SK-N-SH (cell line): ENCODE data around the gene MYH6. TPM values are rescaled to one million over a fixed set of nuclear protein-coding genes. Genes with fewer than 3 reads are reported as not detected.

ENCODE experiments used
- CTCF ChIA-PET: fragments of 300-600, 350-600 bp; formaldehyde crosslinking; extraction: SDS; loops from one replicate; lab custom pipeline; 2021; lab: Yijun Ruan, JAX
- POLR2A ChIA-PET: fragments of 350-600 bp; sonication (Branson Sonifier 250); formaldehyde crosslinking; extraction: SDS; loops from one replicate; lab custom pipeline; 2020; ENCODE audit warnings: antibody characterized with exemption, inconsistent platforms; lab: Yijun Ruan, JAX
- DNase-seq: peaks from one replicate; pipeline ENCODE4 v3.0.0; 2012
- H2AFZ ChIP-seq: fragments of 200-600 bp; sonication (generic); 2 replicates; pipeline ENCODE4 v1.8.1; 2016; ENCODE audit warnings: antibody characterized with exemption, mild to moderate bottlenecking, low read depth
- H3F3A ChIP-seq: fragments of 200-600 bp; sonication (generic); replicated peaks from 2 replicates; pipeline ENCODE3; 2016; ENCODE audit warnings: antibody characterized with exemption, mild to moderate bottlenecking; ENCODE audit not compliant: insufficient read depth
- H3K27ac ChIP-seq, 2 experiments: fragments of 200-500 bp in 1 of 2; fragments of 200-600 bp in 1 of 2; sonication (Bioruptor generic) in 1 of 2; sonication (generic), shearing (Covaris generic) in 1 of 2; 2 replicates each; pipeline versions ENCODE4 v1.5.1 to v1.6.1; 2014 to 2016; ENCODE audit warnings: low read depth in 2 of 2, inconsistent platforms in 1 of 2, low read length in 1 of 2, mild to moderate bottlenecking in 1 of 2, mixed read lengths in 1 of 2
- H3K27me3 ChIP-seq: fragments of 200-600 bp; sonication (generic), shearing (Covaris generic); 2 replicates; pipeline ENCODE4 v1.6.1; 2016; ENCODE audit warnings: mixed run types; ENCODE audit not compliant: insufficient read depth
- H3K36me3 ChIP-seq, 2 experiments: fragments of 200-500 bp in 1 of 2; fragments of 200-600 bp in 1 of 2; sonication (Bioruptor generic) in 1 of 2; sonication (generic) in 1 of 2; replicated peaks in 1 of 2; 2 replicates each; pipeline versions ENCODE3 to v1.5.1; 2014 to 2016; ENCODE audit warnings: low read length in 1 of 2, mild to moderate bottlenecking in 1 of 2; ENCODE audit not compliant: insufficient read depth in 2 of 2, control insufficient read depth in 1 of 2
- H3K4me1 ChIP-seq, 2 experiments: fragments of 200-500 bp in 1 of 2; fragments of 200-600 bp in 1 of 2; sonication (Bioruptor generic) in 1 of 2; sonication (generic), shearing (Covaris generic) in 1 of 2; 2 replicates each; pipeline versions ENCODE4 v1.5.1 to v1.6.1; 2014 to 2016; ENCODE audit warnings: low read depth in 1 of 2, low read length in 1 of 2, mixed run types in 1 of 2; ENCODE audit not compliant: insufficient read depth in 2 of 2, control insufficient read depth in 1 of 2
- H3K4me2 ChIP-seq: fragments of 200-600 bp; sonication (generic), shearing (Covaris generic); 2 replicates; pipeline ENCODE4 v1.6.1; 2017; ENCODE audit warnings: mixed run types
- H3K4me3 ChIP-seq, 2 experiments: fragments of 200-500 bp in 1 of 2; fragments of 200-600 bp in 1 of 2; sonication (Bioruptor generic) in 1 of 2; sonication (generic), shearing (Covaris generic) in 1 of 2; 2 replicates each; pipeline versions ENCODE4 v1.5.1 to v1.8.1; 2014 to 2016; ENCODE audit warnings: low read depth in 2 of 2, inconsistent platforms in 1 of 2, low read length in 1 of 2, mild to moderate bottlenecking in 1 of 2, mixed read lengths in 1 of 2, moderate library complexity in 1 of 2
- H3K79me2 ChIP-seq: fragments of 200-600 bp; sonication (generic); 2 replicates; pipeline ENCODE4 v1.8.1; 2017; ENCODE audit warnings: mild to moderate bottlenecking; ENCODE audit not compliant: insufficient read depth
- H3K9ac ChIP-seq: fragments of 200-600 bp; sonication (generic); 2 replicates; pipeline ENCODE4 v1.6.1; 2017; ENCODE audit warnings: mixed run types
- H3K9me2 ChIP-seq: fragments of 200-600 bp; sonication (generic); 2 replicates; pipeline ENCODE4 v1.6.1; 2017; ENCODE audit warnings: mixed run types
- H3K9me3 ChIP-seq: fragments of 200-600 bp; sonication (generic); 2 replicates; pipeline ENCODE4 v1.6.1; 2017; ENCODE audit warnings: mixed run types, mild to moderate bottlenecking, moderate library complexity
- H4K20me1 ChIP-seq: fragments of 200-600 bp; sonication (generic); 2 replicates; pipeline ENCODE4 v1.6.1; 2017; ENCODE audit warnings: mild to moderate bottlenecking, mixed run types; ENCODE audit not compliant: insufficient read depth
- CHD2 ChIP-seq: fragments of 150-350 bp; IDR thresholded peaks from 2 replicates; pipeline ENCODE4 v1.6.1; 2018; ENCODE audit warnings: low read length; ENCODE audit not compliant: partially characterized antibody
- ELF1 ChIP-seq: IDR thresholded peaks from 2 replicates; pipeline ENCODE4 v1.4.0; 2012
- EP300 ChIP-seq, 2 experiments: IDR thresholded peaks; 2 replicates each; pipeline versions ENCODE4 v1.4.0 to v1.6.1; 2012; ENCODE audit warnings: borderline replicate concordance in 1 of 2, low read depth in 1 of 2, low read length in 1 of 2
- EZH2phosphoT487 ChIP-seq: fragments of 200-600 bp; sonication (generic); IDR thresholded peaks from 2 replicates; pipeline ENCODE4 v1.6.1; 2017; ENCODE audit warnings: low read depth, mixed run types, mild to moderate bottlenecking, antibody characterized with exemption, moderate library complexity, borderline replicate concordance
- FOSL2 ChIP-seq: IDR thresholded peaks from 2 replicates; pipeline ENCODE4 v1.4.0; 2012; ENCODE audit warnings: low read depth, mild to moderate bottlenecking, moderate library complexity, borderline replicate concordance
- FOXJ3 ChIP-seq: sonication (generic); formaldehyde crosslinking; IDR thresholded peaks from 2 replicates; pipeline ENCODE4 v1.5.1; 2020; ENCODE audit warnings: mild to moderate bottlenecking, missing genetic modification reagents
- GABPA ChIP-seq: IDR thresholded peaks from 2 replicates; pipeline ENCODE4 v1.4.0; 2012; ENCODE audit warnings: low read depth, mild to moderate bottlenecking
- GATA2 ChIP-seq: sonication (generic); formaldehyde crosslinking; IDR thresholded peaks from 2 replicates; pipeline ENCODE4 v1.5.0; 2020; ENCODE audit warnings: mild to moderate bottlenecking, missing genetic modification reagents
- JUND ChIP-seq: IDR thresholded peaks from 2 replicates; pipeline ENCODE4 v1.4.0; 2012
- MEF2A ChIP-seq: IDR thresholded peaks from 2 replicates; pipeline ENCODE4 v1.4.0; 2012; ENCODE audit warnings: low read depth, borderline replicate concordance
- NRF1 ChIP-seq: IDR thresholded peaks from 2 replicates; pipeline ENCODE4 v1.6.1; 2012; ENCODE audit warnings: low read depth, mild to moderate bottlenecking, low read length
- RCOR1 ChIP-seq: fragments of 150-350 bp; IDR thresholded peaks from 2 replicates; pipeline ENCODE4 v1.6.1; 2017; ENCODE audit warnings: antibody characterized with exemption, low read length
- RXRA ChIP-seq: IDR thresholded peaks from 2 replicates; pipeline ENCODE4 v1.4.0; 2012; ENCODE audit warnings: low read depth, mild to moderate bottlenecking, borderline replicate concordance
- TCF12 ChIP-seq: IDR thresholded peaks from 2 replicates; pipeline ENCODE4 v1.4.0; 2012
- TEAD4 ChIP-seq: IDR thresholded peaks from 2 replicates; pipeline ENCODE4 v1.4.0; 2012; ENCODE audit warnings: mild to moderate bottlenecking, borderline replicate concordance; ENCODE audit not compliant: insufficient read depth
- YY1 ChIP-seq: IDR thresholded peaks from 2 replicates; pipeline ENCODE4 v1.4.0; 2012; ENCODE audit warnings: low read depth, mild to moderate bottlenecking
- WGBS: methylation state at CpG from one replicate; pipeline ENCODE4 v1.1.6; 2017; ENCODE audit warnings: low lambda C conversion rate; 5-methylcytosine and 5-hydroxymethylcytosine counted together
- polyA plus RNA-seq, 3 experiments: library from polyadenylated mRNA; depleted of rRNA; stranded (reverse); fragments of >200 nt; gene quantifications; 2 replicates each; pipeline ENCODE4 v1.2.3, GENCODE V29; 2012
- TF ChIP-seq, protein P1 (sequence below): IDR thresholded peaks from 2 replicates; pipeline ENCODE4; 2012
- TF ChIP-seq, protein P2 (sequence below): IDR thresholded peaks from 2 replicates; pipeline ENCODE4 v1.4.0; 2012; ENCODE audit warnings: low read depth, borderline replicate concordance
- TF ChIP-seq, protein P3 (sequence below): IDR thresholded peaks from 2 replicates; pipeline ENCODE4 v1.4.0; 2012; ENCODE audit warnings: low read depth, borderline replicate concordance
- TF ChIP-seq, protein P4 (sequence below): IDR thresholded peaks from 2 replicates; pipeline ENCODE4 v1.4.0; 2012; ENCODE audit warnings: low read depth
- TF ChIP-seq, protein P5 (sequence below): fragments of 150-350 bp; IDR thresholded peaks from 2 replicates; pipeline ENCODE4 v1.6.1; 2016; ENCODE audit warnings: mild to moderate bottlenecking, low read depth, low read length

MYH6 gene
- polyA plus RNA-seq, 1 of the 3 experiments (the other 2 are of a cell fraction), result not detected

DNA sequence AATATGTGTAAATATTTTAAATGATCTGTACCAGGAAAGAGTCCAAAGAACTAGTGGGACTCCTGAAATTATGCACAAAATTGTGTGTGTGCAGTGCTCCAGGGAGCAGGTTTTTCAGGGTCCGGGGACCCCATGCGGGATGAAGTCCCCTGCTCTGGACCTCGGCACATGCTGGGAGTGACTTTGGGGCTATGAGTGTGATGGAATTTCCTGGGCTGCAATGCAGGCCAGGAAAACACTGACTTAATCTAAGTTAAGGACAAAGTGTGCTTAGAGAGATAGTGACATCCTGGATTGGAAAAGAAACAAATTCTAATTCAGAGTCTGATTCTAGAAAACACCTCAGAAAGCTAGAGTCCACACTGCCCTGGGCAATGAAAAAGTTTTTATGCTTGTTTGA, 6.2 kb upstream of the MYH6 start:
- WGBS, result 38% methylated on average over 3 of the region's 3 CpGs

DNA sequence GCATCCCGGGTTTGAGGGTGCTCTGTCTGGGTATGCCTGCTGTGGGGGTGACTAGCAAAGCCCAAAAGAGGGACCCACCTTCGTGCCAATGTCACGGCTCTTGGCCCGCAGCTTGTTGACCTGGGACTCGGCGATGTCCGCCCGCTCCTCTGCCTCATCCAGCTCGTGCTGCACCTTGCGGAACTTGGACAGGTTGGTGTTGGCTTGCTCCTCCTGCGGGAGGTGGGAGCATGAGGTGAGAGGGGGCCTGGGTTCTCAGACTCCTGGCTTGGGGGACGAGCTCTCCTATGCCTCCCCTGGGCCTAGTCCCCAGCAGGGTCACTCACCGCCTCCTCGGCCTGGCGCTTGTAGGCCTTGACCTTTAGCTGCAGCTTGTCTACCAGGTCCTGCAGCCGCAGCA, 5.6 kb upstream of the MYH6 start:
- DNase-seq, result no peak
- Histone ChIP-seq H3K4me3 (no peak overlapping the region), H3K9me3 (no peaks in the 10 kb centered on the region)
- TF ChIP-seq MEF2A, result no peak
- TF ChIP-seq TEAD4, result no peak
- no peak for TF ChIP-seq JUND
- TF ChIP-seq ELF1, result no peak
- no peak for TF ChIP-seq CHD2
- TF ChIP-seq, protein P1, sequence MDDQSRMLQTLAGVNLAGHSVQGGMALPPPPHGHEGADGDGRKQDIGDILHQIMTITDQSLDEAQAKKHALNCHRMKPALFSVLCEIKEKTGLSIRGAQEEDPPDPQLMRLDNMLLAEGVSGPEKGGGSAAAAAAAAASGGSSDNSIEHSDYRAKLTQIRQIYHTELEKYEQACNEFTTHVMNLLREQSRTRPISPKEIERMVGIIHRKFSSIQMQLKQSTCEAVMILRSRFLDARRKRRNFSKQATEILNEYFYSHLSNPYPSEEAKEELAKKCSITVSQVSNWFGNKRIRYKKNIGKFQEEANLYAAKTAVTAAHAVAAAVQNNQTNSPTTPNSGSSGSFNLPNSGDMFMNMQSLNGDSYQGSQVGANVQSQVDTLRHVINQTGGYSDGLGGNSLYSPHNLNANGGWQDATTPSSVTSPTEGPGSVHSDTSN, result no peak
- TF ChIP-seq, all 33 proteins: peak for 0
- ChIA-PET POLR2A (no interaction called here), CTCF (no interaction called here)
- no peaks in the 10 kb centered on the region for H3K36me3 ChIP-seq
- no peak overlapping the region for H3K9ac ChIP-seq
- H3K4me1 ChIP-seq, result peaks cover 0 to 9% of the 10 kb centered on the region in 2 experiments; a peak in 1 of 4 replicates
- WGBS, result 66% methylated on average over 10 of the region's 16 CpGs
- H4K20me1 ChIP-seq, result no peaks in the 10 kb centered on the region
- H3K27me3 ChIP-seq, result peaks cover 26% of the 10 kb centered on the region
- H3K79me2 ChIP-seq, result no peaks in the 10 kb centered on the region
- no peaks in the 10 kb centered on the region for H3K9me2 ChIP-seq
- H2AFZ ChIP-seq, result no peak overlapping the region
- H3F3A ChIP-seq, result no peaks in the 10 kb centered on the region
- no peak overlapping the region for H3K4me2 ChIP-seq
- no peak overlapping the region for H3K27ac ChIP-seq

More for the DNA sequence above, 6.2 kb upstream of the MYH6 start:
- Histone ChIP-seq H2AFZ (no peak overlapping the region), H3F3A (no peaks in the 10 kb centered on the region), H3K4me2 (no peak overlapping the region), H3K4me1 (peaks cover 0 to 8% of the 10 kb centered on the region in 2 experiments; a peak in 1 of 4 replicates), H3K36me3 (no peaks in the 10 kb centered on the region), H3K9me2 (no peaks in the 10 kb centered on the region), H3K9me3 (no peaks in the 10 kb centered on the region), H3K27me3 (peaks cover 22% of the 10 kb centered on the region), H3K27ac (no peak overlapping the region), H3K4me3 (no peak overlapping the region), H3K79me2 (no peaks in the 10 kb centered on the region), H4K20me1 (no peaks in the 10 kb centered on the region), H3K9ac (no peak overlapping the region)
- ChIA-PET CTCF (no interaction called here), POLR2A (no interaction called here)
- no peak for DNase-seq
- TF ChIP-seq FOSL2, result no peak
- no peak for TF ChIP-seq EZH2phosphoT487
- TF ChIP-seq, protein P2, sequence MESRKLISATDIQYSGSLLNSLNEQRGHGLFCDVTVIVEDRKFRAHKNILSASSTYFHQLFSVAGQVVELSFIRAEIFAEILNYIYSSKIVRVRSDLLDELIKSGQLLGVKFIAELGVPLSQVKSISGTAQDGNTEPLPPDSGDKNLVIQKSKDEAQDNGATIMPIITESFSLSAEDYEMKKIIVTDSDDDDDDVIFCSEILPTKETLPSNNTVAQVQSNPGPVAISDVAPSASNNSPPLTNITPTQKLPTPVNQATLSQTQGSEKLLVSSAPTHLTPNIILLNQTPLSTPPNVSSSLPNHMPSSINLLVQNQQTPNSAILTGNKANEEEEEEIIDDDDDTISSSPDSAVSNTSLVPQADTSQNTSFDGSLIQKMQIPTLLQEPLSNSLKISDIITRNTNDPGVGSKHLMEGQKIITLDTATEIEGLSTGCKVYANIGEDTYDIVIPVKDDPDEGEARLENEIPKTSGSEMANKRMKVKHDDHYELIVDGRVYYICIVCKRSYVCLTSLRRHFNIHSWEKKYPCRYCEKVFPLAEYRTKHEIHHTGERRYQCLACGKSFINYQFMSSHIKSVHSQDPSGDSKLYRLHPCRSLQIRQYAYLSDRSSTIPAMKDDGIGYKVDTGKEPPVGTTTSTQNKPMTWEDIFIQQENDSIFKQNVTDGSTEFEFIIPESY, result no peak
- TF ChIP-seq, protein P3, sequence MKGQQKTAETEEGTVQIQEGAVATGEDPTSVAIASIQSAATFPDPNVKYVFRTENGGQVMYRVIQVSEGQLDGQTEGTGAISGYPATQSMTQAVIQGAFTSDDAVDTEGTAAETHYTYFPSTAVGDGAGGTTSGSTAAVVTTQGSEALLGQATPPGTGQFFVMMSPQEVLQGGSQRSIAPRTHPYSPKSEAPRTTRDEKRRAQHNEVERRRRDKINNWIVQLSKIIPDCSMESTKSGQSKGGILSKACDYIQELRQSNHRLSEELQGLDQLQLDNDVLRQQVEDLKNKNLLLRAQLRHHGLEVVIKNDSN, result no peak
- TF ChIP-seq FOXJ3, result no peak
- TF ChIP-seq ELF1, result no peak
- no peak for TF ChIP-seq GABPA
- TF ChIP-seq TCF12, result no peak
- no peak for TF ChIP-seq RCOR1
- no peak for TF ChIP-seq NRF1
- TF ChIP-seq, protein P4, sequence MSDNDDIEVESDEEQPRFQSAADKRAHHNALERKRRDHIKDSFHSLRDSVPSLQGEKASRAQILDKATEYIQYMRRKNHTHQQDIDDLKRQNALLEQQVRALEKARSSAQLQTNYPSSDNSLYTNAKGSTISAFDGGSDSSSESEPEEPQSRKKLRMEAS, result no peak
- TF ChIP-seq YY1, result no peak
- TF ChIP-seq CHD2, result no peak
- no peak for TF ChIP-seq RXRA
- TF ChIP-seq EP300 (IDR thresholded peaks at IDR 0.05; ENCODE audit: borderline replicate concordance in 1 of 2, low read depth in 1 of 2, low read length in 1 of 2), result no peak
- TF ChIP-seq, protein P5, sequence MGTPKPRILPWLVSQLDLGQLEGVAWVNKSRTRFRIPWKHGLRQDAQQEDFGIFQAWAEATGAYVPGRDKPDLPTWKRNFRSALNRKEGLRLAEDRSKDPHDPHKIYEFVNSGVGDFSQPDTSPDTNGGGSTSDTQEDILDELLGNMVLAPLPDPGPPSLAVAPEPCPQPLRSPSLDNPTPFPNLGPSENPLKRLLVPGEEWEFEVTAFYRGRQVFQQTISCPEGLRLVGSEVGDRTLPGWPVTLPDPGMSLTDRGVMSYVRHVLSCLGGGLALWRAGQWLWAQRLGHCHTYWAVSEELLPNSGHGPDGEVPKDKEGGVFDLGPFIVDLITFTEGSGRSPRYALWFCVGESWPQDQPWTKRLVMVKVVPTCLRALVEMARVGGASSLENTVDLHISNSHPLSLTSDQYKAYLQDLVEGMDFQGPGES, result no peak
- no peak for TF ChIP-seq GATA2
